ENCODE measurements around the gene HES5.

DNA sequence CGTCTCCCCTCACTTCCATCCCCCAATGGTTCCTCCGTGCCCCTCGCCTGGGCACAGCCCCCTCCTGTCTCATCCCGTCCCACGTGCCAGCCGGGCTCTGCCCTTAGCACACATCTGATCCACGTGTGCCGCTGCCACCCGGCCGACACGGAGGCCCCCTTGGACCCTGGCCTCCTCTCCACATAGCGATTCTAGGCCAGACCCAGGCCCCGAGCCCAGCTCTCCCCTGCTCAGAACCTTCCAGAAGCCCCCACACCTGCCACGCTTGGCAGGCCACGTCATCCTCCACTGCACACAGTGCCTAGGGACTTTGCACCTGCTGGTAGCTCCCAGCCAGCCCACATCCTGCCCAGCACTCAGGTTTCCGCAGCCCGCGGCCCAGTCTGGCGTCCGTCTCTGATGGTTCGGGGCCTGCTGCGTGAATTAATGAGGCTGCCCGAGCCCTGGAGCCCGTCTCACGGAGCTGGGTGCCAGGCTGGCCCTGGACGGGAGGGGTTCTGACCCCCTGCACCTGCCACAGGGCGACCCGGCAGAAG is 33.9 kb downstream of the HES5 start:
- TF ChIP-seq, protein P1, sequence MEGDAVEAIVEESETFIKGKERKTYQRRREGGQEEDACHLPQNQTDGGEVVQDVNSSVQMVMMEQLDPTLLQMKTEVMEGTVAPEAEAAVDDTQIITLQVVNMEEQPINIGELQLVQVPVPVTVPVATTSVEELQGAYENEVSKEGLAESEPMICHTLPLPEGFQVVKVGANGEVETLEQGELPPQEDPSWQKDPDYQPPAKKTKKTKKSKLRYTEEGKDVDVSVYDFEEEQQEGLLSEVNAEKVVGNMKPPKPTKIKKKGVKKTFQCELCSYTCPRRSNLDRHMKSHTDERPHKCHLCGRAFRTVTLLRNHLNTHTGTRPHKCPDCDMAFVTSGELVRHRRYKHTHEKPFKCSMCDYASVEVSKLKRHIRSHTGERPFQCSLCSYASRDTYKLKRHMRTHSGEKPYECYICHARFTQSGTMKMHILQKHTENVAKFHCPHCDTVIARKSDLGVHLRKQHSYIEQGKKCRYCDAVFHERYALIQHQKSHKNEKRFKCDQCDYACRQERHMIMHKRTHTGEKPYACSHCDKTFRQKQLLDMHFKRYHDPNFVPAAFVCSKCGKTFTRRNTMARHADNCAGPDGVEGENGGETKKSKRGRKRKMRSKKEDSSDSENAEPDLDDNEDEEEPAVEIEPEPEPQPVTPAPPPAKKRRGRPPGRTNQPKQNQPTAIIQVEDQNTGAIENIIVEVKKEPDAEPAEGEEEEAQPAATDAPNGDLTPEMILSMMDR (IDR thresholded peaks at IDR 0.05; ENCODE audit: insufficient read depth, low read length, poor library complexity, severe bottlenecking): no peak
- TF ChIP-seq EZH2phosphoT487 (conservative IDR thresholded peaks at IDR 0.05; ENCODE audit: low read length): no peak

Data from SU-DHL-6 (cell line).